Body of pancreas (tissue), 4 donors: ENCODE results near the gene ACTG2. TPM values are rescaled to one million over a fixed set of nuclear protein-coding genes. Genes with fewer than 3 reads are reported as not detected.

Source experiments
- ATAC-seq: fragments of 150-250 bp; one replicate; pipeline ENCODE4 v1.9.1; 2016
- DNase-seq, 4 donors: peaks; one replicate each; pipeline ENCODE4 v3.0.0-alpha.2; 2019
- H3K27ac ChIP-seq, 4 donors: fragments of 200-600 bp; sonication (generic); 1 replicate in 3 of 4; 2 replicates in 1 of 4; pipeline versions ENCODE4 v1.5.1 to v1.6.1; 2016 to 2019; ENCODE audit warnings: mild to moderate bottlenecking in 1 of 4, mixed read lengths in 1 of 4, moderate library complexity in 1 of 4
- H3K27me3 ChIP-seq, 2 donors: fragments of 200-600 bp; sonication (generic); one replicate each; pipeline ENCODE4 v1.6.0; 2016; ENCODE audit warnings: mild to moderate bottlenecking in 1 of 2
- H3K36me3 ChIP-seq, 2 donors: fragments of 200-600 bp; sonication (generic); replicated peaks in 1 of 2; 2 replicates each; pipeline ENCODE4 v1.5.1; 2016; ENCODE audit warnings: low read depth in 2 of 2; ENCODE audit not compliant: insufficient read depth in 1 of 2
- H3K4me1 ChIP-seq: fragments of 200-600 bp; sonication (generic); one replicate; pipeline ENCODE4 v1.6.0; 2016
- H3K4me3 ChIP-seq, 2 donors: fragments of 200-600 bp; sonication (generic); 1 replicate in 1 of 2; 2 replicates in 1 of 2; pipeline ENCODE4 v1.5.1; 2016 to 2019
- H3K9me3 ChIP-seq, 3 donors: fragments of 200-600 bp; sonication (generic); 1 replicate in 2 of 3; 2 replicates in 1 of 3; pipeline ENCODE4 v1.5.1; 2016
- CTCF ChIP-seq, 7 experiments: fragments of 450-650 bp in 4 of 7; fragments of 200-600 bp in 3 of 7; sonication (generic) in 3 of 7; IDR thresholded peaks; one replicate each; pipeline ENCODE4 v1.5.1; 2016 to 2019; ENCODE audit warnings: antibody characterized with exemption in 7 of 7
- POLR2A ChIP-seq, 3 donors: fragments of 450-650 bp; IDR thresholded peaks; one replicate each; pipeline ENCODE4 v1.6.1; 2016; ENCODE audit warnings: antibody characterized with exemption in 3 of 3, mild to moderate bottlenecking in 2 of 3
- WGBS, 2 donors: methylation state at CpG; one replicate each; pipeline ENCODE4 v1.1.5; 2017; 5-methylcytosine and 5-hydroxymethylcytosine counted together
- intact Hi-C: fragments of 100-400 bp; cut with DNase I; formaldehyde crosslinking; loops from one replicate; pipeline ENCODE4 v1.15.1; 2023
- total RNA-seq, 2 donors: library from RNA; depleted of rRNA; stranded (reverse); fragments of >200 nt; gene quantifications; one replicate each; pipeline ENCODE4 v1.1.0, GENCODE V29; 2016

Gene ACTG2
- total RNA-seq, 2 donors from 2014 or later, result 0.52 to 1.3 TPM

GRCh38 chr2:73891276-73891901 is 1.4 kb upstream of the ACTG2 start:
- 72 to 82% methylated on average over 5 of the region's 5 CpGs for WGBS, 2 donors
- Histone ChIP-seq H3K36me3 (no peaks in the 10 kb centered on the region), H3K27me3 (no peaks in the 10 kb centered on the region), H3K4me3 (no peak overlapping the region), H3K4me1 (no peaks in the 10 kb centered on the region), H3K9me3 (no peaks in the 10 kb centered on the region), H3K27ac (no peak overlapping the region)
- no peak for ATAC-seq
- TF ChIP-seq CTCF (IDR thresholded peaks at IDR 0.05), result no peak
- no peak for TF ChIP-seq POLR2A (IDR thresholded peaks at IDR 0.05)
- intact Hi-C loops, result no loop called here
- no peak for DNase-seq

DNA sequence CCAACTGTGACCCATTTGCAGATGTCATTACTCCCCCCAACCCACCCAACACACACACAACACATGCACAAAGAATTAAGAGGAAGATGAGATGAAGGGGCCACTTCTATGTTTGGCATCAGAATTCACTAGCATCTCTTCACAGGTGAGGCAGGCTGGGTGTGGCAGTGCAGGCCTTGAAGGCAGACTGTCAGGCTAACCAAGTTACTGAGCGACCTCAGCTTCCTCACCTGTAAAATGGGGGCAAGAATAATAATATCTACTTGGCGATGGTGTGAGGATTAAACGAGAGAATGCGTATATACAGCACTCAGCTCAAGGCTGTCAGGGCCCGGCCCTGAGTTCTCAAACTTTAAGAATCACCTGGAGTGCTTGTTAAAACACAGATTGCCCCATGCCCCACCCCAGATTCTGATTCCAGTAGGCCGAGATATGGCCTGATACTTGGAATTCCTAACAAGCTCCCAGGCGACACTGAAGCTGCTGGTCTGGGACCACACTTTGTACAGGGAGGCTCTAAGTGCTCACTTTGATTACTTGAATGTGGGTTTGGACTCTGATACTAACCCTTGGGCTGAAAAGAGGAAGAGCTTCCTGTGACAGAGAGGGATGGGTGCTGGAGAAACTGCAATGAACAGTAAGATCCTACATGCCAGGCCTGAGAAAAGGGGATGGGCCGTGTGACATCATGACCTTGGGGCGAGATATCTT is 1.1 kb downstream of the ACTG2 start:
- Histone ChIP-seq H3K9me3 (no peaks in the 10 kb centered on the region), H3K27me3 (no peaks in the 10 kb centered on the region), H3K36me3 (no peaks in the 10 kb centered on the region), H3K4me3 (no peak overlapping the region), H3K4me1 (no peaks in the 10 kb centered on the region), H3K27ac (no peak overlapping the region)
- TF ChIP-seq POLR2A (IDR thresholded peaks at IDR 0.05) (no peak), CTCF (IDR thresholded peaks at IDR 0.05) (no peak)
- 73 to 74% methylated on average over 9 of the region's 9 CpGs for WGBS, 2 donors
- DNase-seq, result no peak
- intact Hi-C loops, result no loop called here
- ATAC-seq, result no peak

GRCh38 chr2:73894475-73894850 is 1.7 kb downstream of the ACTG2 start:
- Histone ChIP-seq H3K27ac (no peak overlapping the region), H3K27me3 (no peaks in the 10 kb centered on the region), H3K36me3 (no peaks in the 10 kb centered on the region), H3K4me3 (no peak overlapping the region), H3K9me3 (no peaks in the 10 kb centered on the region), H3K4me1 (no peaks in the 10 kb centered on the region)
- ATAC-seq (no peak), DNase-seq (no peak)
- WGBS, 2 donors, result 84 to 94% methylated on average over 2 of the region's 2 CpGs
- TF ChIP-seq POLR2A (IDR thresholded peaks at IDR 0.05) (no peak), CTCF (IDR thresholded peaks at IDR 0.05) (no peak)
- intact Hi-C loops, result no loop called here

DNA sequence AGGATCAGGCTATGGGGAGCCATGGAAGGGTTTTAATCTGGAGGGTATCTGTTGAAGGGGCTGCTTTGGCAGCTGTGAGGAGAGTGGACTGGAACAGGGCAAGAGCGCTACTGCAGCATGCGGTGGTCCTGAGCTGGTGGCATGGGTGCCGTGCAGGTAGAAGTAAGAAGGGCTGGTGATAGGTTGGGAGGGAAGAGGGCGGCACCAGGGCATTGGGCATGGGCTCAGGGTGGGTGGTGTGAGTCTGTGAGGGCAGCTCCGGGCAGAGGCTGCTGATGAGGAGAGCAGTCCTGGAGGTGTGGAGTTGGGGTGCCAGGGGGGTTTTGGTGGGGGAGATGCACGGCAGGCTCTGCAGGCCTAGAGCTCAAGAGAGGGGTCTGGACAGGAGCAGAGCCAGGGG is 2.1 kb downstream of the ACTG2 start:
- H3K4me3 ChIP-seq, result no peak overlapping the region
- H3K36me3 ChIP-seq, result no peaks in the 10 kb centered on the region
- H3K27ac ChIP-seq, result no peak overlapping the region
- ATAC-seq, result no peak
- intact Hi-C loops, result no loop called here
- no peak for DNase-seq
- H3K9me3 ChIP-seq, result no peaks in the 10 kb centered on the region
- H3K4me1 ChIP-seq, result no peaks in the 10 kb centered on the region
- 78 to 91% methylated on average over 6 of the region's 6 CpGs for WGBS, 2 donors
- H3K27me3 ChIP-seq, result no peaks in the 10 kb centered on the region
- TF ChIP-seq POLR2A (IDR thresholded peaks at IDR 0.05) (no peak), CTCF (IDR thresholded peaks at IDR 0.05) (no peak)

DNA sequence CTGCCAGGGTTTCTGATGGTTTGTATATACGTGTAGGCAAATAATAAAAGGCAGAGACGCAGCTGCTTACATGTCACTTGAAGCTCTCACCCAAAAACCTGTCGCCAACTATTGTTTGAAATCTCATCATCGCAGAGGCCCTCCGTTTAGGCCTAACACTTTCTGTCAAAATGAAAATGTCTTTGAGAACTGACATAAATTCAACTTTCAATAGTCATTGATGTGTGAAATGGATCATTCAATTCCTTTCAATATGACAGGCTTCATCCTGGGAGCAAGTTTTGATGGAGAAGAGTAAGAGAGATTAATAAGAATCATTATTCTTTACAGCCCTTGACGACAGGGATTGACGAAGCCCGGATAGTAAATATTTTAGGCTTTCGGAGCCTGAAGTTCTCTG is 2.7 kb downstream of the ACTG2 start:
- no peak for ATAC-seq
- no peak overlapping the region for H3K4me3 ChIP-seq
- no peaks in the 10 kb centered on the region for H3K9me3 ChIP-seq
- H3K27ac ChIP-seq, result no peak overlapping the region
- no peak for TF ChIP-seq POLR2A (IDR thresholded peaks at IDR 0.05)
- TF ChIP-seq CTCF (IDR thresholded peaks at IDR 0.05), result no peak
- H3K27me3 ChIP-seq, result no peaks in the 10 kb centered on the region
- intact Hi-C loops, result no loop called here
- H3K36me3 ChIP-seq, result no peaks in the 10 kb centered on the region
- 71 to 74% methylated on average over 9 of the region's 9 CpGs for WGBS, 2 donors
- H3K4me1 ChIP-seq, result no peaks in the 10 kb centered on the region
- DNase-seq, result no peak
